ENCODE results near the gene TUBB1.

DNA sequence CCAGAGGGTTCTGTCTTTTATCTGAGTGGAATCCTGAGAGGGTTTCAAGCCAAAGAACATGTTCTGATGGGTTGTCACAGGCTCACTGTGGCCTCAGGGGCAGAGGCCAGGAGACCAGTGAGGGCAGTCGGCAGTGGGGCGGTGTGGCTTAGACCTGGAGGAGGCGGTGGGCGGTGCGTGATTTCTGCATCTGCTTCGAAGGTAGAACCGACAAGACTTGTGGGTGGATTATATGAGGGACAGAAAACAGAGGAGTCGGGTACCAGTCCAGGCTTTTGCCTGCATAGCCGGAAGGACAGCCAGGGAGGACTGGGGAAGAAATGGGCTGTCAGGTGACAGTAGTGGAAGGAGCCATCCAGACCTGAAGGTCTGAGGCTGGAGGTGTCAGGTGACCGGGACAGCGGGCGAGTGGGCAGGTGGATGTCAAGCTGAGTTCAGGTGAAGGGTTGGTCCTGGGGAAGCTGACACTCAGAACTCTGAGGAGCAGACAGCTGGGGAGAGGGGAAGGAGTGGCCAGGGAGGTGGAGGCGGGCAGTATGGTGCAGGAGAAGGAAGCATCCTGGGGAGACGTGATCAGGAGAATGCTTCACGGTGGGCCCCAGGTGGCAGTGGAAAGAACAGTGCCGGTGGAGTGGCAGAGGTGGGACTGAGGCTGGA lies 15.3 kb upstream of the TUBB1 start:
- TF ChIP-seq EZH2 (IDR thresholded peaks at IDR 0.05), result no peak
- no peak for TF ChIP-seq POLR2AphosphoS5 (IDR thresholded peaks at IDR 0.05; ENCODE audit: borderline replicate concordance, low read depth, low read length)
- TF ChIP-seq FOXP2 (optimal IDR thresholded peaks at IDR 0.05; ENCODE audit: control extremely low read depth, extremely low read length, insufficient read depth), result no peak
